ENCODE data around the gene SLMAP. TPM values are rescaled to one million over a fixed set of nuclear protein-coding genes. Genes with fewer than 3 reads are reported as not detected.

Gene SLMAP
- total and polyA plus RNA-seq, 2 of the 13 experiments (the other 11 are each of a cell fraction or from before 2014, with no cell fraction given), result 24.0 to 48.3 TPM

- TF ChIP-seq STAT6 (CRISPR knock-in tag; IDR thresholded peaks at IDR 0.05; ENCODE audit: borderline replicate concordance) (peak; percentile 88; the same call in 1 of the 2 replicates), PHF21A (CRISPR knock-in tag; IDR thresholded peaks at IDR 0.05) (peak; percentile 91), ZNF569 (CRISPR knock-in tag; IDR thresholded peaks at IDR 0.05; ENCODE audit: borderline replicate concordance) (peak; percentile 11; the same call in 1 of the 2 replicates), NRL (CRISPR knock-in tag; IDR thresholded peaks at IDR 0.05; ENCODE audit: borderline replicate concordance) (0 out of 2 replicates have a peak, but pooled peaks have one; percentile 18), SKI (IDR thresholded peaks at IDR 0.05; ENCODE audit: partially characterized antibody) (peak; percentile 95), MED8 (CRISPR knock-in tag; IDR thresholded peaks at IDR 0.05; ENCODE audit: insufficient replicate concordance) (peak; percentile 67), ZNF775 (CRISPR knock-in tag; IDR thresholded peaks at IDR 0.05; ENCODE audit: borderline replicate concordance) (0 out of 2 replicates have a peak, but pooled peaks have one; percentile 58), ZNF510 (CRISPR knock-in tag; IDR thresholded peaks at IDR 0.05; ENCODE audit: low read depth) (0 out of 2 replicates have a peak, but pooled peaks have one; percentile 50), ZMAT3 (CRISPR knock-in tag; conservative IDR thresholded peaks at IDR 0.05) (peak; percentile 59; the same call in 1 of the 2 replicates), KAT7 (CRISPR knock-in tag; IDR thresholded peaks at IDR 0.05; ENCODE audit: borderline replicate concordance) (peak; percentile 66; the same call in 1 of the 2 replicates), KMT2A (CRISPR knock-in tag; IDR thresholded peaks at IDR 0.05) (peak; percentile 53; the same call in 1 of the 2 replicates), HNF1A (IDR thresholded peaks at IDR 0.05; ENCODE audit: low read depth) (no peak), HNF1A (CRISPR knock-in tag; IDR thresholded peaks at IDR 0.05; ENCODE audit: borderline replicate concordance) (peak; percentile 76; the same call in 1 of the 2 replicates), TBX3 (IDR thresholded peaks at IDR 0.05; ENCODE audit: borderline replicate concordance) (no peak; the same call in 1 of the 2 replicates), IRX3 (CRISPR knock-in tag; IDR thresholded peaks at IDR 0.05; ENCODE audit: borderline replicate concordance, low read depth) (0 out of 2 replicates have a peak, but pooled peaks have one; percentile 13), ZNF10 (CRISPR knock-in tag; IDR thresholded peaks at IDR 0.05; ENCODE audit: borderline replicate concordance, low read depth) (no peak), GFI1 (CRISPR knock-in tag; IDR thresholded peaks at IDR 0.05; ENCODE audit: borderline replicate concordance) (0 out of 2 replicates have a peak, but pooled peaks have one; percentile 28), ZNF670 (CRISPR knock-in tag; IDR thresholded peaks at IDR 0.05; ENCODE audit: borderline replicate concordance) (peak; percentile 23; the same call in 1 of the 2 replicates), ZNF232 (CRISPR knock-in tag; IDR thresholded peaks at IDR 0.05; ENCODE audit: borderline replicate concordance) (peak; percentile 75; the same call in 1 of the 2 replicates), ZNF18 (CRISPR knock-in tag; IDR thresholded peaks at IDR 0.05; ENCODE audit: insufficient replicate concordance) (no peak)
Measured at GRCh38 chr3:57961177-57961827, 205.2 kb downstream of the SLMAP start (continued).
